ENCODE results near the gene RAPSN. TPM values are rescaled to one million over a fixed set of nuclear protein-coding genes. Genes with fewer than 3 reads are reported as not detected.

The RAPSN gene
- total RNA-seq, 2 experiments from 2014 or later, result not detected

- H3K27ac ChIP-seq (ENCODE audit: low read depth, low read length, poor library complexity, severe bottlenecking), result no peak overlapping the region
- H3K4me2 ChIP-seq (ENCODE audit: low read length), result no peak overlapping the region
- no TSS peak for BruUV-seq (replicated peaks)
- no peaks in the 10 kb centered on the region for H3K9me3 ChIP-seq (ENCODE audit: low read length)
- ChIA-PET CTCF (ENCODE audit: unreplicated experiment) (no interaction called here), POLR2A (interaction anchor here (0.6 kb wide), 1 partner anchor 8 kb away, joined by 3 read pairs; no protein-coding TSS in a partner anchor)
- peaks cover 85% of the 10 kb centered on the region for H3K36me3 ChIP-seq (ENCODE audit: insufficient read depth, low read length)
- no peak overlapping the region for H3K4me3 ChIP-seq (ENCODE audit: low read depth, low read length, poor library complexity, severe bottlenecking)
- DNase-seq (ENCODE audit: low spot score), result no peak
- H3K4me1 ChIP-seq (ENCODE audit: insufficient read depth, low read length, poor library complexity, severe bottlenecking), result no peaks in the 10 kb centered on the region
- intact Hi-C loops (cut with micrococcal nuclease; ENCODE audit: unreplicated experiment), result loop anchor here (5.0 kb wide), 1 partner anchor 132 kb away; no protein-coding TSS in a partner anchor
- no peaks in the 10 kb centered on the region for H3K9me2 ChIP-seq (ENCODE audit: insufficient read depth, low read length)
- no peak overlapping the region for H2AFZ ChIP-seq (ENCODE audit: low read length)
- TF ChIP-seq, protein P1, sequence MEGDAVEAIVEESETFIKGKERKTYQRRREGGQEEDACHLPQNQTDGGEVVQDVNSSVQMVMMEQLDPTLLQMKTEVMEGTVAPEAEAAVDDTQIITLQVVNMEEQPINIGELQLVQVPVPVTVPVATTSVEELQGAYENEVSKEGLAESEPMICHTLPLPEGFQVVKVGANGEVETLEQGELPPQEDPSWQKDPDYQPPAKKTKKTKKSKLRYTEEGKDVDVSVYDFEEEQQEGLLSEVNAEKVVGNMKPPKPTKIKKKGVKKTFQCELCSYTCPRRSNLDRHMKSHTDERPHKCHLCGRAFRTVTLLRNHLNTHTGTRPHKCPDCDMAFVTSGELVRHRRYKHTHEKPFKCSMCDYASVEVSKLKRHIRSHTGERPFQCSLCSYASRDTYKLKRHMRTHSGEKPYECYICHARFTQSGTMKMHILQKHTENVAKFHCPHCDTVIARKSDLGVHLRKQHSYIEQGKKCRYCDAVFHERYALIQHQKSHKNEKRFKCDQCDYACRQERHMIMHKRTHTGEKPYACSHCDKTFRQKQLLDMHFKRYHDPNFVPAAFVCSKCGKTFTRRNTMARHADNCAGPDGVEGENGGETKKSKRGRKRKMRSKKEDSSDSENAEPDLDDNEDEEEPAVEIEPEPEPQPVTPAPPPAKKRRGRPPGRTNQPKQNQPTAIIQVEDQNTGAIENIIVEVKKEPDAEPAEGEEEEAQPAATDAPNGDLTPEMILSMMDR (conservative IDR thresholded peaks at IDR 0.05; ENCODE audit: low read length), result no peak
- TF ChIP-seq EZH2phosphoT487 (IDR thresholded peaks at IDR 0.05; ENCODE audit: borderline replicate concordance, low read depth, low read length), result no peak
- no peaks in the 10 kb centered on the region for H4K20me1 ChIP-seq (ENCODE audit: insufficient read depth, low read length)
- H3K79me2 ChIP-seq (ENCODE audit: insufficient read depth, low read depth, low read length), result no peaks in the 10 kb centered on the region
Measured at GRCh38 chr11:47485107-47485506, 36.2 kb upstream of the RAPSN start.

- Histone ChIP-seq H3K9me2 (ENCODE audit: insufficient read depth, low read length) (no peaks in the 10 kb centered on the region), H3K4me1 (ENCODE audit: insufficient read depth, low read length, poor library complexity, severe bottlenecking) (no peaks in the 10 kb centered on the region), H3K4me2 (ENCODE audit: low read length) (no peak overlapping the region), H3K79me2 (ENCODE audit: insufficient read depth, low read depth, low read length) (no peaks in the 10 kb centered on the region), H3K9me3 (ENCODE audit: low read length) (no peaks in the 10 kb centered on the region), H2AFZ (ENCODE audit: low read length) (no peak overlapping the region), H3K27ac (ENCODE audit: low read depth, low read length, poor library complexity, severe bottlenecking) (no peak overlapping the region), H4K20me1 (ENCODE audit: insufficient read depth, low read length) (peaks cover 4% of the 10 kb centered on the region; the same call in 1 of the 2 replicates), H3K36me3 (ENCODE audit: insufficient read depth, low read length) (peaks cover 93% of the 10 kb centered on the region), H3K4me3 (ENCODE audit: low read depth, low read length, poor library complexity, severe bottlenecking) (no peak overlapping the region)
- ChIA-PET CTCF (ENCODE audit: unreplicated experiment) (no interaction called here), POLR2A (no interaction called here)
- no peak for TF ChIP-seq EZH2phosphoT487 (IDR thresholded peaks at IDR 0.05; ENCODE audit: borderline replicate concordance, low read depth, low read length)
- TF ChIP-seq, protein P1 (conservative IDR thresholded peaks at IDR 0.05; ENCODE audit: low read length), result no peak
- BruUV-seq (replicated peaks), result no TSS peak
- no peak for DNase-seq (ENCODE audit: low spot score)
- intact Hi-C loops (cut with micrococcal nuclease; ENCODE audit: unreplicated experiment), result no loop called here
Measured at GRCh38 chr11:47483457-47483856, 34.5 kb upstream of the RAPSN start.

DNA sequence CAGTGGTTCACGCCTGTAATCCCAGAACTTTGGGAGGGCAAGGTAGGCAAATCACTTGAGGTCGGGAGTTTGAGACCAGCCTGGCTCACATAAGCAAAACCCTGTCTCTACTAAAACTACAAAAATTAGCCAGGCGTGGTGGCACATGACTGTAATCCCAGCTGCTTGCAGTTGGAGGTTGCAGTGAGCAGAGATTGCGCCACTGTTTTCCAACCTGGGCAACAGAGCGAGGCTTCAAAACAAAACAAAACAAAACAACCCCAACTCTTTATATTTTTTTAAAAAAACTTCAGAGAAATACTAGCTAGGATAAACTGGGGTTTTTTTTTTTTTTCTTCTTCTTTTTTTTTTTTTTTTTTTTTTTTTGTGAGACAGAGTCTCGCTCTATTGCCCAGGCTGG lies 31.8 kb upstream of the RAPSN start:
- no peak for TF ChIP-seq EZH2phosphoT487 (IDR thresholded peaks at IDR 0.05; ENCODE audit: borderline replicate concordance, low read depth, low read length)
- TF ChIP-seq, protein P1 (conservative IDR thresholded peaks at IDR 0.05; ENCODE audit: low read length), result no peak
- peaks cover 4% of the 10 kb centered on the region; the same call in 1 of the 2 replicates for H4K20me1 ChIP-seq (ENCODE audit: insufficient read depth, low read length)
- no peaks in the 10 kb centered on the region for H3K79me2 ChIP-seq (ENCODE audit: insufficient read depth, low read depth, low read length)
- BruUV-seq (replicated peaks), result no TSS peak
- no peaks in the 10 kb centered on the region for H3K9me3 ChIP-seq (ENCODE audit: low read length)
- peaks cover 95% of the 10 kb centered on the region for H3K36me3 ChIP-seq (ENCODE audit: insufficient read depth, low read length)
- no peak for DNase-seq (ENCODE audit: low spot score)
- ChIA-PET CTCF (ENCODE audit: unreplicated experiment) (no interaction called here), POLR2A (interaction anchor here (0.6 to 0.7 kb wide), 3 partner anchors 10 to 303 kb away, joined by 3 to 4 read pairs (median 4); no protein-coding TSS in a partner anchor)
- no peaks in the 10 kb centered on the region for H3K4me1 ChIP-seq (ENCODE audit: insufficient read depth, low read length, poor library complexity, severe bottlenecking)
- no peak overlapping the region for H3K27ac ChIP-seq (ENCODE audit: low read depth, low read length, poor library complexity, severe bottlenecking)
- H3K9me2 ChIP-seq (ENCODE audit: insufficient read depth, low read length), result no peaks in the 10 kb centered on the region
- H3K4me2 ChIP-seq (ENCODE audit: low read length), result no peak overlapping the region
- intact Hi-C loops (cut with micrococcal nuclease; ENCODE audit: unreplicated experiment), result no loop called here
- no peak overlapping the region for H2AFZ ChIP-seq (ENCODE audit: low read length)
- no peak overlapping the region for H3K4me3 ChIP-seq (ENCODE audit: low read depth, low read length, poor library complexity, severe bottlenecking)
